Activated CD4-positive, CD25-positive, alpha-beta regulatory T cell treated with anti-CD3 and anti-CD28 coated beads, Interleukin-2, amount 50 U/mL, for 16 hours (primary cell): Measurements from ENCODE around the gene OR2D3.
"Not testable (repeated sequence)": the region's sequence is repeated elsewhere in the genome, so short reads cannot be mapped to it uniquely, and the experiment has no call there.

Experiments used
- DNase-seq: peaks from one replicate; pipeline ENCODE4 v3.0.0-alpha.2; 2020; ENCODE audit warnings: low read depth, low spot score

The OR2D3 gene

GRCh38 chr11:6920702-6921101, at the start of gene OR2D3:
Gene OR2D3, plus strand, starts transcription at chr11:6921002. Its CDS starts 0 bp downstream, at chr11:6921002.
- DNase-seq = no peak

GRCh38 chr11:6871278-6871677, 49.5 kb upstream of the OR2D3 start:
- no peak for DNase-seq

- no peak for DNase-seq
Observed at GRCh38 chr11:6875761-6876160, 45.0 kb upstream of the OR2D3 start.

GRCh38 chr11:6876325-6876724, 44.5 kb upstream of the OR2D3 start, which contains the start of gene OR10A4:
Gene OR10A4, plus strand, starts transcription at chr11:6876625. Its CDS starts 23 bp downstream, at chr11:6876648.
- DNase-seq = no peak

- DNase-seq = no peak
Observed at GRCh38 chr11:6876914-6877313, 43.9 kb upstream of the OR2D3 start.

GRCh38 chr11:6882751-6883150, 38.1 kb upstream of the OR2D3 start:
- no peak for DNase-seq

- DNase-seq = not testable (repeated sequence)
Observed at GRCh38 chr11:6887711-6888110, 33.1 kb upstream of the OR2D3 start.

- DNase-seq = no peak
Observed at GRCh38 chr11:6888830-6889229, 32.0 kb upstream of the OR2D3 start.

GRCh38 chr11:6889835-6890234, 31.0 kb upstream of the OR2D3 start:
- no peak for DNase-seq

GRCh38 chr11:6892400-6892799, 28.4 kb upstream of the OR2D3 start, which contains the start of gene OR2D2:
Gene OR2D2, minus strand, starts transcription at chr11:6892500. Its CDS starts 0 bp downstream, at chr11:6892500.
- no peak for DNase-seq

- no peak for DNase-seq
Observed at GRCh38 chr11:6894097-6894496, 26.7 kb upstream of the OR2D3 start.

- DNase-seq = no peak
Observed at GRCh38 chr11:6895010-6895409, 25.8 kb upstream of the OR2D3 start.

- no peak for DNase-seq
Observed at GRCh38 chr11:6898911-6899310, 21.9 kb upstream of the OR2D3 start.

- DNase-seq = no peak
Observed at GRCh38 chr11:6900327-6900999, 20.3 kb upstream of the OR2D3 start.

- not testable (repeated sequence) for DNase-seq
Observed at GRCh38 chr11:6904804-6905203, 16.0 kb upstream of the OR2D3 start.

GRCh38 chr11:6911378-6911777, 9.4 kb upstream of the OR2D3 start:
- DNase-seq = no peak

GRCh38 chr11:6911948-6912347, 8.9 kb upstream of the OR2D3 start:
- DNase-seq = no peak

- no peak for DNase-seq
Observed at GRCh38 chr11:6919698-6920097, 1.1 kb upstream of the OR2D3 start.

- DNase-seq = no peak
Observed at GRCh38 chr11:6925007-6925577, 4.3 kb downstream of the OR2D3 start.

- DNase-seq = no peak
Observed at GRCh38 chr11:6925636-6926207, 4.9 kb downstream of the OR2D3 start.

GRCh38 chr11:6926208-6927029, 5.6 kb downstream of the OR2D3 start, which contains the start of gene ZNF215:
Gene ZNF215, plus strand, starts transcription at chr11:6926426. Its CDS starts 5,847 bp downstream, at chr11:6932273.
- DNase-seq = no peak

GRCh38 chr11:6927030-6927617, 6.3 kb downstream of the OR2D3 start:
- DNase-seq = no peak
